OCI-LY1 (cell line): Measurements from ENCODE around the gene SSBP2.

Experiments
- H2AFZ ChIP-seq: fragments of 200-600 bp; sonication (generic), shearing (Covaris generic); 2 replicates; pipeline ENCODE4 v1.6.0; 2014; ENCODE audit warnings: antibody characterized with exemption, mild to moderate bottlenecking, low read length
- H3F3A ChIP-seq: fragments of 200-600 bp; sonication (generic), shearing (Covaris generic); 2 replicates; pipeline ENCODE4 v1.6.0; 2014; ENCODE audit warnings: mild to moderate bottlenecking, antibody characterized with exemption, low read length, moderate library complexity; ENCODE audit not compliant: insufficient read depth
- H3K27ac ChIP-seq: fragments of 200-600 bp; sonication (generic); 2 replicates; pipeline ENCODE4 v1.5.1; 2014; ENCODE audit warnings: low read length, mixed run types, mild to moderate bottlenecking, low read depth; ENCODE audit not compliant: poor library complexity, severe bottlenecking
- H3K27me3 ChIP-seq: fragments of 200-600 bp; sonication (generic); 2 replicates; pipeline ENCODE4 v1.6.0; 2014; ENCODE audit warnings: antibody characterized with exemption, mild to moderate bottlenecking, low read length, moderate library complexity; ENCODE audit not compliant: insufficient read depth
- H3K36me3 ChIP-seq: fragments of 200-600 bp; sonication (generic); 2 replicates; pipeline ENCODE4 v1.6.1; 2014; ENCODE audit warnings: mild to moderate bottlenecking, antibody characterized with exemption, low read length, moderate library complexity, mixed read lengths; ENCODE audit not compliant: insufficient read depth
- H3K4me1 ChIP-seq: fragments of 200-600 bp; sonication (generic); 2 replicates; pipeline ENCODE4 v1.5.1; 2014; ENCODE audit warnings: mild to moderate bottlenecking, low read length, moderate library complexity; ENCODE audit not compliant: insufficient read depth, severe bottlenecking
- H3K4me2 ChIP-seq: fragments of 200-600 bp; sonication (generic), shearing (Covaris generic); 2 replicates; pipeline ENCODE4 v1.6.1; 2014; ENCODE audit warnings: low read length
- H3K4me3 ChIP-seq: fragments of 200-600 bp; sonication (generic); 2 replicates; pipeline ENCODE4 v1.5.1; 2014; ENCODE audit warnings: low read length, low read depth, mild to moderate bottlenecking, mixed read lengths; ENCODE audit not compliant: poor library complexity, severe bottlenecking
- H3K79me2 ChIP-seq: fragments of 200-600 bp; shearing (Covaris generic); 2 replicates; pipeline ENCODE4 v1.6.1; 2016; ENCODE audit warnings: mixed run types, low read length, mixed read lengths; ENCODE audit not compliant: insufficient read depth
- H3K9ac ChIP-seq: fragments of 200-600 bp; sonication (generic), shearing (Covaris generic); 2 replicates; pipeline ENCODE4 v1.6.1; 2014; ENCODE audit warnings: mild to moderate bottlenecking, low read length, mixed read lengths
- H3K9me2 ChIP-seq: fragments of 200-600 bp; sonication (generic), shearing (Covaris generic); 2 replicates; pipeline ENCODE4 v1.6.1; 2014; ENCODE audit warnings: low read depth, mild to moderate bottlenecking, low read length, mixed read lengths
- H3K9me3 ChIP-seq: fragments of 200-600 bp; shearing (Covaris generic); 2 replicates; pipeline ENCODE4 v1.6.1; 2014; ENCODE audit warnings: low read length, mixed read lengths
- H4K20me1 ChIP-seq: fragments of 200-600 bp; sonication (generic), shearing (Covaris generic); 2 replicates; pipeline ENCODE4 v1.6.0; 2016; ENCODE audit warnings: mild to moderate bottlenecking, low read length; ENCODE audit not compliant: insufficient read depth
- EZH2 ChIP-seq: fragments of 200-600 bp; sonication (generic), shearing (Covaris generic); IDR thresholded peaks from 2 replicates; pipeline ENCODE4 v1.8.0; 2017; ENCODE audit warnings: borderline replicate concordance, mixed run types, mild to moderate bottlenecking, antibody characterized with exemption, low read length, moderate library complexity, mixed read lengths
- TF ChIP-seq, protein P1 (sequence below): fragments of 200-600 bp; sonication (generic), shearing (Covaris generic); IDR thresholded peaks from 2 replicates; pipeline ENCODE4 v1.5.1; 2017; ENCODE audit warnings: mild to moderate bottlenecking, antibody characterized with exemption, low read length, moderate library complexity, mixed read lengths

Gene SSBP2

DNA sequence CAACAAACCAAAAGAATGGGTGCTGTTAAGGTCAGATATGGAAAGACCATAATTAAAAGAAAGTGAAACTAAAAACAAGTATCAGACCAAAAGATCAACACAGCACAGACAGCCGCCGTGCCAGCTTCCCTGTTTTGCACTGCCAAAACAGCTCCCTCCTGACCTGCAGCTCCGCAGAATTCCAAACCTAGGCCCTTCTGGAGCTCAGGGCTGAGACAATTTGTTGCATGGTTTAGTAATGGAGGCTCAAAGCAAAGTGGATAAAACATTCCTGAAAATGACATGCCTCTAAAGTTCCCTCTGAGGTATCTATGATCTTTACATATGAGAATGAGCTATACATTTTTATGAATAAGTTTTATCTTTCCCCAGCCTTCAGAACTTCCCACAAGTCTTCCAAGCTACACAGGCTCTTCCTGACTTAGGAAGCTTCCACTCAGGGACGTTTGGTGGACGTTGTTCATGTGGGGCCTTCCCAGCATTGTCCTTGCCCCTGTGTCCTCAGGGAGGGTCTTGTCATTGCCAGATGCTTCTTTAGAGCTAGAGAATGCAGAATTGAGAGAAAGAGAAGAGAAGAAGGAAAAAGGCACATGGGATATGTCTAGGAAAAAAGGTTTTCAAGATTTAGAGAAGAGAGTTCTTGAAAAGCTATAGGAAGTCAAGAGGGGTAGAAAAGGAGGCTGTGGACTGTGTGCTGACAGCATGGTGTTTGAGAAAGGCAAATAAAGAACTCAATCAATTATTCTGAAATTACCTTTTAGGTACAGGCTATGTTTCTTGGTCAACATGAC, 28.4 kb upstream of the SSBP2 start:
- Histone ChIP-seq H3K4me1 (peaks cover 19% of the 10 kb centered on the region), H3K27ac (peak overlapping the region; percentile 33), H3K9me2 (no peaks in the 10 kb centered on the region), H3K4me2 (peak overlapping the region; percentile 89), H3K9me3 (no peaks in the 10 kb centered on the region), H2AFZ (peak overlapping the region; percentile 97), H3K79me2 (no peaks in the 10 kb centered on the region), H3K9ac (peak overlapping the region; percentile 62), H4K20me1 (no peaks in the 10 kb centered on the region), H3K36me3 (no peaks in the 10 kb centered on the region), H3F3A (no peaks in the 10 kb centered on the region), H3K27me3 (no peaks in the 10 kb centered on the region), H3K4me3 (peak overlapping the region; percentile 55)
- TF ChIP-seq, protein P1, sequence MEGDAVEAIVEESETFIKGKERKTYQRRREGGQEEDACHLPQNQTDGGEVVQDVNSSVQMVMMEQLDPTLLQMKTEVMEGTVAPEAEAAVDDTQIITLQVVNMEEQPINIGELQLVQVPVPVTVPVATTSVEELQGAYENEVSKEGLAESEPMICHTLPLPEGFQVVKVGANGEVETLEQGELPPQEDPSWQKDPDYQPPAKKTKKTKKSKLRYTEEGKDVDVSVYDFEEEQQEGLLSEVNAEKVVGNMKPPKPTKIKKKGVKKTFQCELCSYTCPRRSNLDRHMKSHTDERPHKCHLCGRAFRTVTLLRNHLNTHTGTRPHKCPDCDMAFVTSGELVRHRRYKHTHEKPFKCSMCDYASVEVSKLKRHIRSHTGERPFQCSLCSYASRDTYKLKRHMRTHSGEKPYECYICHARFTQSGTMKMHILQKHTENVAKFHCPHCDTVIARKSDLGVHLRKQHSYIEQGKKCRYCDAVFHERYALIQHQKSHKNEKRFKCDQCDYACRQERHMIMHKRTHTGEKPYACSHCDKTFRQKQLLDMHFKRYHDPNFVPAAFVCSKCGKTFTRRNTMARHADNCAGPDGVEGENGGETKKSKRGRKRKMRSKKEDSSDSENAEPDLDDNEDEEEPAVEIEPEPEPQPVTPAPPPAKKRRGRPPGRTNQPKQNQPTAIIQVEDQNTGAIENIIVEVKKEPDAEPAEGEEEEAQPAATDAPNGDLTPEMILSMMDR: no peak
- TF ChIP-seq EZH2: no peak

DNA sequence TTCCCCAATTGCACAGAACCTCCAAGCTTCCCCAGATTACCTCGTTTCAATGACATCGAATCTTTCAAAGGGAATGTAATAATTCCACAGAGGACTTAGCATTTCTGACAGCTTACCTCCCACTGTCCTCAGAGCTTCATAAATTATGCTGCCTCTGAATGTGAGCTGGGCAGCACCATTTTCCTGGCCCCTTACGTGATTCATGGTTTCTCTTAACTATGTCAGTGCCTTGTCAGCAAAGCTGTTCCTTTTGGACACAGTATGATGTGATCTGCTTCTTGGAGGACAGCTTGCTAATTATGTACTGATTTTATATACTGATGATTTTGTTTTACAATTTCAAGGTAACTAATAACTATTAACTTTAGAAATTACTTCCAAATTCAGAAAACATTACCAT, 27.7 kb upstream of the SSBP2 start:
- Histone ChIP-seq H3K27ac (peak overlapping the region; percentile 33), H3K4me2 (peak overlapping the region; percentile 89), H3K9ac (peak overlapping the region; percentile 62)

DNA sequence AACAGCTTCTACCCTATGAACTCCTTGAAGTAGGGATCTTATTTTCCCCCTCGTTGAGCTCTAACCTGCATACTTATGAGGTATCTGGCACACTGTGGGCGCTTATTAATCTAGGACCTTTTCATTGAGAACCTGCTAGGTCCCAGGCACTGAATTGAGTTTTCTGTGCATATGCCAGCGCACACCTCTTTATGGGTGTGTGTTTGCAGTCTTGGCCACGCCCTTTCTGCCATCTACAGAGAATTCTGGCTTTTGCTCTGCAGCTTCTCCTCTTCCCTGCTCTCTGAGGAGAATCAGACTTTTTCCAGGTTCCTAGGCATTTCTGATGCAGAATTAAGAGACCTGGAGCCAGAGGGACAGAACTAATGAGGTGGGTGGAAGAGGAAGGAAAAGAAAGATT, 25.4 kb upstream of the SSBP2 start:
- H2AFZ ChIP-seq: no peak overlapping the region
- no peaks in the 10 kb centered on the region for H3K9me3 ChIP-seq
- H3K79me2 ChIP-seq: no peaks in the 10 kb centered on the region
- H3K36me3 ChIP-seq: no peaks in the 10 kb centered on the region
- no peak overlapping the region for H3K4me2 ChIP-seq
- no peak overlapping the region for H3K27ac ChIP-seq
- H3K9ac ChIP-seq: no peak overlapping the region
- H3K4me3 ChIP-seq: no peak overlapping the region
- no peak for TF ChIP-seq EZH2
- H4K20me1 ChIP-seq: no peaks in the 10 kb centered on the region
- no peaks in the 10 kb centered on the region for H3F3A ChIP-seq
- H3K4me1 ChIP-seq: peaks cover 19% of the 10 kb centered on the region
- no peaks in the 10 kb centered on the region for H3K27me3 ChIP-seq
- no peaks in the 10 kb centered on the region for H3K9me2 ChIP-seq

More for the DNA sequence above, 27.7 kb upstream of the SSBP2 start:
- Histone ChIP-seq H3F3A (no peaks in the 10 kb centered on the region), H3K9me2 (no peaks in the 10 kb centered on the region), H3K27me3 (no peaks in the 10 kb centered on the region), H3K4me3 (peak overlapping the region; percentile 55), H4K20me1 (no peaks in the 10 kb centered on the region), H3K9me3 (no peaks in the 10 kb centered on the region), H3K79me2 (no peaks in the 10 kb centered on the region), H2AFZ (peak overlapping the region; percentile 97), H3K4me1 (peaks cover 19% of the 10 kb centered on the region), H3K36me3 (no peaks in the 10 kb centered on the region)
- TF ChIP-seq, protein P1: no peak

DNA sequence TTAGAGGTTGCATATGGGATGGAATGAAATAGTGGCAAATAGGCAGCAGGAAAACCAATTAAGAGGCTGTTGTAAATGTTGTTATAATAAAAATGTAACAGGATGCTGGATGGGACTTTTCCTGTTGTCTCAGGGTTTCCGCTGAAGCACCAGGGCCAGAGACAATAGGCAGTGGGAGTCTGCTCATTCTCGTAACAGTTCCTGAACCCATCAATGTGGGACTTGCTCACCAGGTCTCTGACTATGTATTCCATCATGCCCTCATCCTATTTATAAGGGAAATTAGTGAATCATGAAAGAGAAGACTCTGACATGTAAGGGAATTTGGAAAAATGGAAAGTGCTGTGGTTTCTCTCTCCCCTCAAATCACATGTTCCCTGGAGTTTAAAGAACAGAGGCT, 23.5 kb upstream of the SSBP2 start:
- Histone ChIP-seq H3F3A (no peaks in the 10 kb centered on the region), H3K79me2 (no peaks in the 10 kb centered on the region), H3K9me2 (no peaks in the 10 kb centered on the region), H3K36me3 (no peaks in the 10 kb centered on the region), H3K9me3 (no peaks in the 10 kb centered on the region), H3K9ac (no peak overlapping the region), H3K4me2 (no peak overlapping the region), H4K20me1 (no peaks in the 10 kb centered on the region), H3K27ac (no peak overlapping the region), H3K4me3 (no peak overlapping the region), H3K27me3 (no peaks in the 10 kb centered on the region), H3K4me1 (peaks cover 12% of the 10 kb centered on the region), H2AFZ (no peak overlapping the region)
- TF ChIP-seq, protein P1: no peak
- TF ChIP-seq EZH2: no peak
